Calu3 (cell line): ENCODE data around the gene RRP1. TPM values are rescaled to one million over a fixed set of nuclear protein-coding genes. Genes with fewer than 3 reads are reported as not detected.

Source experiments
- BruUV-seq: library from RNA; stranded (reverse); fragments of 400-500 nt; replicated peaks from 2 replicates; lab custom pipeline; 2021; lab: Mats Ljungman, UMichigan
- CTCF ChIA-PET: fragments of 300-600 bp; sonication (Branson Sonifier 250); formaldehyde crosslinking; loops from one replicate; lab custom pipeline; 2022; ENCODE audit warnings: antibody characterized with exemption; lab: Charles Lee
- DNase-seq: peaks from one replicate; pipeline ENCODE4 v3.0.0; 2022
- H3K27ac Mint-ChIP-seq: one replicate; pipeline ENCODE4 v1.8.0; 2022; ENCODE audit warnings: mixed read lengths; ENCODE audit not compliant: unreplicated experiment
- H3K27me3 Mint-ChIP-seq: one replicate; pipeline ENCODE4 v1.8.0; 2022; ENCODE audit warnings: mixed read lengths; ENCODE audit not compliant: unreplicated experiment
- H3K36me3 Mint-ChIP-seq: one replicate; pipeline ENCODE4 v1.8.0; 2022; ENCODE audit warnings: mild to moderate bottlenecking, moderate library complexity, mixed read lengths; ENCODE audit not compliant: insufficient read depth, unreplicated experiment
- H3K4me1 Mint-ChIP-seq: one replicate; pipeline ENCODE4 v1.8.0; 2022; ENCODE audit warnings: mild to moderate bottlenecking, low read depth, mixed read lengths; ENCODE audit not compliant: unreplicated experiment
- H3K4me3 Mint-ChIP-seq: one replicate; pipeline ENCODE4 v1.8.0; 2022; ENCODE audit warnings: mild to moderate bottlenecking, low read depth, moderate library complexity, mixed read lengths; ENCODE audit not compliant: unreplicated experiment
- H3K9me3 Mint-ChIP-seq: one replicate; pipeline ENCODE4 v1.8.0; 2022; ENCODE audit warnings: low read depth, mixed read lengths; ENCODE audit not compliant: unreplicated experiment
- intact Hi-C: fragments of 100-400 bp; cut with micrococcal nuclease; formaldehyde crosslinking; loops from one replicate; pipeline ENCODE4 v1.10.0; 2022; ENCODE audit not compliant: unreplicated experiment
- total RNA-seq: library from RNA; stranded (reverse); gene quantifications from 2 replicates; pipeline ENCODE4 v1.2.3, GENCODE V29; 2022
- TF ChIP-seq, protein P1 (sequence below): fragments of 200-600 bp; IDR thresholded peaks from one replicate; pipeline ENCODE4 v1.8.0; 2022; ENCODE audit warnings: antibody characterized with exemption; ENCODE audit not compliant: unreplicated experiment

The RRP1 gene
- total RNA-seq, 1 experiment from 2014 or later: 37.2 TPM

DNA sequence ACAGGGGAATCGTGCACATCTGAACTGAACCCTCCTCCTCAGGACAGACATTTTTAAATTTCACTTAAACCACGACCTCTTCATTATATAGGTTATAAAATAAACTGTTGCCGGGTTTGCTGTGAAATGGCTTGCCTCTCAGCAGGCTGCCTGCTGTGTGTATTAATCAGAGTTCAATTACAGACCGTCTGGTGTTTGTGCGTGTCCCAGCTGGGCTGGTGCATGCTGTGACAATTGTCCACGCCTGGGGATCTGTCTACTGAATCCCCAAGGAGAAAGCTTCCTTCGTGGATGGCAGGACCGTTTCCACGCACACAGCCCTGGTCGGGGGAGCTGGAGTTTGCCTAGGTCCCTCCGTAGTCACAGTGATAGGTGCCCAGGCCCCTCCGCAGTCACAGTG is 62.2 kb downstream of the RRP1 start:
- Mint-ChIP-seq H3K27me3 (peaks cover 31% of the 10 kb centered on the region), H3K36me3 (peaks cover 4% of the 10 kb centered on the region)
- BruUV-seq: no TSS peak

DNA sequence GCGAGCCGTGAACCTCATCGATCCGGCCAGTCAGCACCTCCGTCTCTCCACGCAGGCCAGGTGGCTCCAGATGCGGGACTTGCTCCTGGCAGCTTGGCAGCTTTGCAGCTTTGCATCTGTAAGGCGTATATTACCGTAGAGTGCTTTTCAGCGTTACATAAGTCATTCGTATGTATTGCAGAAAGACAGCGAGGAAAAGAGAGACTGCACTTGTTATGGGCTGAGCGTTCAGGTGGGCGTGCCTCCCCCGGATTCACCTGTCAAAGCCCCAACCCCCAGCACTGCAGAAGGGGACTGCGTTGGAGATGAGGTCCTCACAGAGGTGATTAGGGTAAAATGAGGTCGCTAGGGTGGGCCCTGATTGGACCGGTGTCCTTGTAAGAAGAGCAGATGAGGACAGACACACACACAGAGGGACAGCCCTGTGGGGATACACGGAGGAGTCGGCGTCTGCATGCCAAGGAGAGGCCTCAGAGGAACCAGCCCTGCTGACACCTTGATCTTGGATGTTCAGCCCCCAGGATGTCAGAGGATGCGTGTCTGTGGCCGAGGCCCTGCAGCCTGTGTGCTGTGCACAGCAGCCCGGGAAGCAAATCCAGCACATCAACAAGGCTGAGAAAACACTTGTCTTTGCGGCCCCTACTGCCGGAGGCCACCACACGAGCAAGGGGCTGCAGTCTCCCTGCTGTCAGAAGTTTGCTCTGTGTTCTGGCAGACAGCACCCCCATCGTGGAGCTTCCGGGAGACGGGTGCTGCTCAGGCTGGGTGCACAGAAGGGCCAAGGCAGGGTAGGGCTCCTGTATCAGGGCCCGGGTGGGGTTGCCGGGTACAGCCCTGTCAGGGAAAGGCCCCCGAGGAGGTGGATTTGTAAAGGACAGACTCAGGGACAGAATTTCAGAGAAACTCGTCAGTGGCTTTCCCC is 64.7 kb downstream of the RRP1 start:
- Mint-ChIP-seq H3K27ac (no peak overlapping the region), H3K4me3 (no peak overlapping the region), H3K4me1 (peaks cover 8% of the 10 kb centered on the region), H3K9me3 (peaks cover 2% of the 10 kb centered on the region), H3K36me3 (peaks cover 4% of the 10 kb centered on the region), H3K27me3 (peaks cover 31% of the 10 kb centered on the region)
- no TSS peak for BruUV-seq
- TF ChIP-seq, protein P1, sequence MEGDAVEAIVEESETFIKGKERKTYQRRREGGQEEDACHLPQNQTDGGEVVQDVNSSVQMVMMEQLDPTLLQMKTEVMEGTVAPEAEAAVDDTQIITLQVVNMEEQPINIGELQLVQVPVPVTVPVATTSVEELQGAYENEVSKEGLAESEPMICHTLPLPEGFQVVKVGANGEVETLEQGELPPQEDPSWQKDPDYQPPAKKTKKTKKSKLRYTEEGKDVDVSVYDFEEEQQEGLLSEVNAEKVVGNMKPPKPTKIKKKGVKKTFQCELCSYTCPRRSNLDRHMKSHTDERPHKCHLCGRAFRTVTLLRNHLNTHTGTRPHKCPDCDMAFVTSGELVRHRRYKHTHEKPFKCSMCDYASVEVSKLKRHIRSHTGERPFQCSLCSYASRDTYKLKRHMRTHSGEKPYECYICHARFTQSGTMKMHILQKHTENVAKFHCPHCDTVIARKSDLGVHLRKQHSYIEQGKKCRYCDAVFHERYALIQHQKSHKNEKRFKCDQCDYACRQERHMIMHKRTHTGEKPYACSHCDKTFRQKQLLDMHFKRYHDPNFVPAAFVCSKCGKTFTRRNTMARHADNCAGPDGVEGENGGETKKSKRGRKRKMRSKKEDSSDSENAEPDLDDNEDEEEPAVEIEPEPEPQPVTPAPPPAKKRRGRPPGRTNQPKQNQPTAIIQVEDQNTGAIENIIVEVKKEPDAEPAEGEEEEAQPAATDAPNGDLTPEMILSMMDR: no peak
- CTCF ChIA-PET: no interaction called here
- intact Hi-C loops: no loop called here
- DNase-seq: no peak

More for the DNA sequence above, 62.2 kb downstream of the RRP1 start:
- Mint-ChIP-seq H3K9me3 (peaks cover 2% of the 10 kb centered on the region), H3K4me3 (no peak overlapping the region), H3K27ac (no peak overlapping the region), H3K4me1 (peaks cover 8% of the 10 kb centered on the region)
- TF ChIP-seq, protein P1: no peak
- CTCF ChIA-PET: no interaction called here
- intact Hi-C loops: no loop called here
- DNase-seq: no peak

Other genes starting within 250 kb of the RRP1 start
- 0.95 and 1.5 TPM in 2 replicates for gene HSF2BP, start 130.1 kb upstream of the RRP1 start, total RNA-seq
- 24.6 and 26.0 TPM in 2 replicates for gene RRP1B, start 130.0 kb upstream of the RRP1 start, total RNA-seq
- gene PDXK, start 70.4 kb upstream of the RRP1 start, total RNA-seq: 202 and 214 TPM in 2 replicates
- gene CSTB, start 13.3 kb upstream of the RRP1 start, total RNA-seq: 105 and 116 TPM in 2 replicates
- 61.2 and 64.1 TPM in 2 replicates for gene AGPAT3, start 75.6 kb downstream of the RRP1 start, total RNA-seq
- gene TRAPPC10, start 222.7 kb downstream of the RRP1 start, total RNA-seq: 28.8 and 37.1 TPM in 2 replicates